Measurements from ENCODE around the gene KCNH1. TPM values are rescaled to one million over a fixed set of nuclear protein-coding genes. Genes with fewer than 3 reads are reported as not detected.

KCNH1 gene
- total RNA-seq, 1 experiment from 2014 or later: not detected

- TF ChIP-seq ZNF274 (IDR thresholded peaks at IDR 0.05; ENCODE audit: low read depth, low read length): no peak
- no peak for TF ChIP-seq JUND (IDR thresholded peaks at IDR 0.05)
- no peak for TF ChIP-seq CEBPB (IDR thresholded peaks at IDR 0.05; ENCODE audit: low read depth)
- no peak for TF ChIP-seq EGR1 (IDR thresholded peaks at IDR 0.05; ENCODE audit: low read depth)
- TF ChIP-seq CBX3 (IDR thresholded peaks at IDR 0.05; ENCODE audit: low read depth): no peak
- TF ChIP-seq ZBTB33 (IDR thresholded peaks at IDR 0.05; ENCODE audit: extremely low read depth, insufficient replicate concordance, low read length): no peak
- no peak for TF ChIP-seq TCF7L2 (IDR thresholded peaks at IDR 0.05; ENCODE audit: borderline replicate concordance, extremely low read depth, insufficient read depth, insufficient read length)
- no peak for TF ChIP-seq ZFX (IDR thresholded peaks at IDR 0.05)
- TF ChIP-seq RAD21 (IDR thresholded peaks at IDR 0.05; ENCODE audit: low read depth): no peak
- H3K9me3 ChIP-seq (ENCODE audit: control insufficient read depth in 1 of 2, insufficient read depth in 1 of 2, low read depth in 1 of 2, low read length in 2 of 2): no peaks in the 10 kb centered on the region
- no TSS peak for BruUV-seq (replicated peaks)
- intact Hi-C loops (cut with micrococcal nuclease): no loop called here
- H3K4me1 ChIP-seq (ENCODE audit: control insufficient read depth in 1 of 2, insufficient read depth in 2 of 2, low read length in 2 of 2): no peaks in the 10 kb centered on the region
- no peak overlapping the region for H3K4me2 ChIP-seq (ENCODE audit: low read length)
- no peaks in the 10 kb centered on the region for H4K20me1 ChIP-seq (ENCODE audit: insufficient read depth)
- RAD21 ChIA-PET (ENCODE audit: low non-redundant PET in 1 of 2, low total read pairs in 2 of 2, uncharacterized antibody in 2 of 2, unreplicated experiment in 2 of 2): no interaction called here
- DNase-seq (ENCODE audit: low read depth, low spot score) (no peak), ATAC-seq (no peak)
- H2AFZ ChIP-seq (ENCODE audit: low read depth, low read length, poor library complexity, severe bottlenecking): no peak overlapping the region
- H3K79me2 ChIP-seq (ENCODE audit: insufficient read depth, low read length): no peaks in the 10 kb centered on the region
- no peak overlapping the region for H3K4me3 ChIP-seq (replicated peaks in 1 of 2; ENCODE audit: low read depth in 1 of 2, low read length in 2 of 2)
- no peaks in the 10 kb centered on the region for H3K9me2 ChIP-seq (ENCODE audit: insufficient read depth)
- POLR2A ChIA-PET: no interaction called here
- peaks cover 19% of the 10 kb centered on the region; the same call in 1 of the 2 replicates for H3K27me3 ChIP-seq (ENCODE audit: insufficient read depth, low read length)
- H3K9ac ChIP-seq (ENCODE audit: low read length): no peak overlapping the region
- H3K27ac ChIP-seq (ENCODE audit: low read depth, low read length): no peak overlapping the region
- CTCF ChIA-PET: no interaction called here
- no peaks in the 10 kb centered on the region for H3K36me3 ChIP-seq (ENCODE audit: control insufficient read depth in 1 of 2, insufficient read depth in 2 of 2, low read length in 2 of 2)
These were observed 193.8 kb downstream of the KCNH1 start for GRCh38 chr1:210940081-210940617.

Measured in HCT116 (cell line).